H9 (cell line): ENCODE results near the gene NRP2. TPM values are rescaled to one million over a fixed set of nuclear protein-coding genes. Genes with fewer than 3 reads are reported as not detected.

ENCODE experiments used
- DNase-seq: peaks from one replicate; pipeline ENCODE4 v3.0.0-alpha.2; 2017
- H2AFZ ChIP-seq: one replicate; pipeline ENCODE4 v1.6.1; 2013; ENCODE audit warnings: mild to moderate bottlenecking, low read length, control low read depth, moderate library complexity
- H2AK5ac ChIP-seq: 2 replicates; pipeline ENCODE4 v1.6.1; 2013; ENCODE audit warnings: low read length, control low read depth, mixed read lengths; ENCODE audit not compliant: insufficient read length
- H2BK120ac ChIP-seq: one replicate; pipeline ENCODE4 v1.6.1; 2013; ENCODE audit warnings: low read depth, mild to moderate bottlenecking, low read length, control low read depth, inconsistent platforms; ENCODE audit not compliant: poor library complexity, severe bottlenecking
- H2BK12ac ChIP-seq: 2 replicates; pipeline ENCODE4 v1.6.1; 2013; ENCODE audit warnings: low read length, control low read depth, mixed read lengths, low read depth; ENCODE audit not compliant: insufficient read length
- H2BK15ac ChIP-seq: 2 replicates; pipeline ENCODE4 v1.6.1; 2013; ENCODE audit warnings: low read depth, low read length, control low read depth
- H2BK20ac ChIP-seq: one replicate; pipeline ENCODE4 v1.6.1; 2013; ENCODE audit warnings: low read depth, mild to moderate bottlenecking, low read length, control low read depth, inconsistent platforms; ENCODE audit not compliant: poor library complexity, severe bottlenecking
- H2BK5ac ChIP-seq: 2 replicates; pipeline ENCODE4 v1.6.1; 2013; ENCODE audit warnings: low read length, control low read depth, mixed read lengths; ENCODE audit not compliant: insufficient read length
- H3K14ac ChIP-seq: 2 replicates; pipeline ENCODE4 v1.6.1; 2013; ENCODE audit warnings: low read length, control low read depth; ENCODE audit not compliant: insufficient read depth
- H3K18ac ChIP-seq: 2 replicates; pipeline ENCODE4 v1.6.1; 2013; ENCODE audit warnings: low read depth, mild to moderate bottlenecking, mixed read lengths, low read length, control low read depth; ENCODE audit not compliant: insufficient read length
- H3K23ac ChIP-seq: 2 replicates; pipeline ENCODE4 v1.6.1; 2013; ENCODE audit warnings: low read length, control low read depth, mixed read lengths, low read depth; ENCODE audit not compliant: insufficient read length
- H3K23me2 ChIP-seq: 2 replicates; pipeline ENCODE4 v1.6.1; 2013; ENCODE audit warnings: low read depth, mild to moderate bottlenecking, mixed read lengths, low read length, control low read depth; ENCODE audit not compliant: insufficient read length, poor library complexity, severe bottlenecking
- H3K27ac ChIP-seq: 2 replicates; pipeline ENCODE4 v1.5.1; 2013; ENCODE audit warnings: low read length, control low read depth, mixed read lengths, low read depth; ENCODE audit not compliant: insufficient read length
- H3K27me3 ChIP-seq: 2 replicates; pipeline ENCODE4 v1.6.1; 2013; ENCODE audit warnings: low read length, control low read depth, inconsistent platforms; ENCODE audit not compliant: insufficient read depth
- H3K4ac ChIP-seq: 2 replicates; pipeline ENCODE4 v1.6.1; 2013; ENCODE audit warnings: low read depth, mild to moderate bottlenecking, control low read depth, inconsistent platforms, low read length, moderate library complexity
- H3K4me1 ChIP-seq: 2 replicates; pipeline ENCODE4 v1.6.1; 2013; ENCODE audit warnings: low read length, control low read depth, inconsistent platforms; ENCODE audit not compliant: insufficient read depth
- H3K4me2 ChIP-seq: 2 replicates; pipeline ENCODE4 v1.6.1; 2013; ENCODE audit warnings: low read length, control low read depth, mixed read lengths; ENCODE audit not compliant: insufficient read length, insufficient read depth
- H3K56ac ChIP-seq: 2 replicates; pipeline ENCODE4 v1.6.1; 2013; ENCODE audit warnings: low read depth, mild to moderate bottlenecking, mixed read lengths, low read length, control low read depth; ENCODE audit not compliant: insufficient read length
- H3K79me1 ChIP-seq: 2 replicates; pipeline ENCODE4 v1.6.1; 2013; ENCODE audit warnings: low read depth, mild to moderate bottlenecking, moderate library complexity, low read length, control low read depth, inconsistent platforms; ENCODE audit not compliant: insufficient read depth, poor library complexity, severe bottlenecking
- H3K79me2 ChIP-seq: 2 replicates; pipeline ENCODE4 v1.6.1; 2013; ENCODE audit warnings: low read length, control low read depth, inconsistent platforms; ENCODE audit not compliant: insufficient read depth
- H3K9ac ChIP-seq: 2 replicates; pipeline ENCODE4 v1.6.1; 2013; ENCODE audit warnings: low read length, control low read depth, mixed read lengths; ENCODE audit not compliant: insufficient read length; ENCODE audit errors: extremely low read depth
- H3K9me3 ChIP-seq: one replicate; pipeline ENCODE4 v1.6.1; 2013; ENCODE audit warnings: low read depth, low read length, inconsistent platforms; ENCODE audit not compliant: control insufficient read depth
- H3T11ph ChIP-seq: one replicate; pipeline ENCODE4 v1.6.1; 2013; ENCODE audit warnings: mild to moderate bottlenecking, low read length, control low read depth, inconsistent platforms
- H4K20me1 ChIP-seq: one replicate; pipeline ENCODE4 v1.6.1; 2013; ENCODE audit not compliant: control insufficient read depth, insufficient read length, insufficient read depth
- H4K5ac ChIP-seq: 2 replicates; pipeline ENCODE4 v1.6.1; 2013; ENCODE audit warnings: low read depth, mild to moderate bottlenecking, mixed read lengths, low read length, control low read depth; ENCODE audit not compliant: insufficient read length
- H4K8ac ChIP-seq: replicated peaks from 2 replicates; pipeline ENCODE4 v1.6.1; 2013; ENCODE audit warnings: low read length, control low read depth, mixed read lengths, low read depth; ENCODE audit not compliant: insufficient read length
- H4K91ac ChIP-seq: 2 replicates; pipeline ENCODE4 v1.6.1; 2013; ENCODE audit warnings: low read depth, mild to moderate bottlenecking, moderate library complexity, mixed read lengths, low read length, control low read depth; ENCODE audit not compliant: insufficient read length
- H3K27ac Mint-ChIP-seq, 3 experiments: 2 replicates in 2 of 3; 3 replicates in 1 of 3; pipeline ENCODE4 v1.8.0; 2020 to 2021; ENCODE audit warnings: mixed read lengths in 3 of 3, mild to moderate bottlenecking in 1 of 3, moderate library complexity in 1 of 3
- H3K27me3 Mint-ChIP-seq: 2 replicates; pipeline ENCODE4 v1.8.0; 2021; ENCODE audit warnings: low read depth, mild to moderate bottlenecking, moderate library complexity, mixed read lengths
- H3K36me3 Mint-ChIP-seq, 3 experiments: 2 replicates in 2 of 3; 3 replicates in 1 of 3; pipeline ENCODE4 v1.8.0; 2020 to 2021; ENCODE audit warnings: low read depth in 3 of 3, mixed read lengths in 3 of 3; ENCODE audit not compliant: insufficient read depth in 1 of 3
- H3K4me1 Mint-ChIP-seq, 2 experiments: 2 replicates each; pipeline ENCODE4 v1.8.0; 2020; ENCODE audit warnings: mixed read lengths in 2 of 2
- H3K4me3 Mint-ChIP-seq, 2 experiments: 2 replicates in 1 of 2; 3 replicates in 1 of 2; pipeline ENCODE4 v1.8.0; 2020 to 2021; ENCODE audit warnings: mild to moderate bottlenecking in 2 of 2, mixed read lengths in 2 of 2, moderate library complexity in 1 of 2
- H3K9me3 Mint-ChIP-seq, 2 experiments: 2 replicates in 1 of 2; 3 replicates in 1 of 2; pipeline ENCODE4 v1.8.0; 2020; ENCODE audit warnings: mild to moderate bottlenecking in 2 of 2, mixed read lengths in 2 of 2, moderate library complexity in 1 of 2
- CTCF ChIP-seq: fragments of 200-600 bp; sonication (generic); conservative IDR thresholded peaks from 3 replicates; pipeline ENCODE4 v1.8.0; 2021; ENCODE audit warnings: antibody characterized with exemption, mild to moderate bottlenecking
- WGBS: extraction: QIAGEN DNeasy Blood & Tissue Kit; methylation state at CpG from one replicate; pipeline ENCODE4 v1.1.7; 2013; ENCODE audit warnings: missing lambda C conversion rate, low lambda C conversion rate, mixed read lengths; ENCODE audit not compliant: insufficient read length; ENCODE audit errors: extremely low coverage; 5-methylcytosine and 5-hydroxymethylcytosine counted together
- total RNA-seq: library from RNA; stranded (reverse); gene quantifications from 2 replicates; pipeline ENCODE4 v1.2.1, GENCODE V29; 2021

Gene NRP2
- total RNA-seq, 1 experiment from 2014 or later: 19.7 TPM

GRCh38 chr2:205720451-205720902 is 38.2 kb downstream of the NRP2 start:
- Histone ChIP-seq H4K20me1 (peaks cover 3% of the 10 kb centered on the region), H3K9ac (no peak overlapping the region), H3K79me2 (no peaks in the 10 kb centered on the region), H3K4me1 (peaks cover 13% of the 10 kb centered on the region), H4K5ac (no peak overlapping the region), H3K56ac (no peak overlapping the region), H3K9me3 (no peaks in the 10 kb centered on the region), H2BK5ac (no peak overlapping the region), H2BK120ac (no peak overlapping the region), H3K18ac (peak overlapping the region; percentile 40), H4K8ac (no peak overlapping the region), H3K79me1 (no peaks in the 10 kb centered on the region), H3K27ac (no peak overlapping the region), H3K23ac (no peak overlapping the region), H4K91ac (no peak overlapping the region), H3K27me3 (no peaks in the 10 kb centered on the region), H2AK5ac (no peak overlapping the region), H2BK15ac (no peak overlapping the region), H2BK20ac (no peak overlapping the region), H3T11ph (no peak overlapping the region), H3K4me2 (no peak overlapping the region), H2AFZ (no peak overlapping the region), H3K23me2 (no peaks in the 10 kb centered on the region), H3K14ac (no peak overlapping the region), H2BK12ac (no peak overlapping the region), H3K4ac (no peak overlapping the region)
- peaks cover 49 to 58% of the 10 kb centered on the region in 2 experiments for H3K4me1 Mint-ChIP-seq
- H3K27ac Mint-ChIP-seq: peak overlapping the region; percentile 81 to 88 (median 88)
- no peak for TF ChIP-seq CTCF
- H3K9me3 Mint-ChIP-seq: no peaks in the 10 kb centered on the region
- WGBS: no CpG with 5 or more reads among the region's 7 CpGs
- peak overlapping the region in 1 of 2 experiments; percentile 60; a peak in 4 of 5 replicates for H3K4me3 Mint-ChIP-seq
- H3K27me3 Mint-ChIP-seq: no peaks in the 10 kb centered on the region; the same call in 1 of the 2 replicates
- DNase-seq: no peak
- peaks cover 24 to 41% (median 39%) of the 10 kb centered on the region in 3 experiments for H3K36me3 Mint-ChIP-seq
